BE2C (cell line): ENCODE data around the gene ESRRA.

Experiments used
- DNase-seq: peaks from one replicate; pipeline ENCODE4 v3.0.0-alpha.2; 2020
- H3K27me3 ChIP-seq: fragments of 250-450 bp; sonication (Bioruptor Pico); 2 replicates; pipeline ENCODE4 v1.5.1; 2020; ENCODE audit warnings: mild to moderate bottlenecking
- H3K36me3 ChIP-seq: fragments of 250-450 bp; sonication (Bioruptor Pico); 2 replicates; pipeline ENCODE4 v1.5.1; 2020; ENCODE audit warnings: mild to moderate bottlenecking
- H3K4me1 ChIP-seq: fragments of 250-450 bp; sonication (Bioruptor Pico); 2 replicates; pipeline ENCODE4 v1.5.1; 2020
- H3K4me3 ChIP-seq: 2 replicates; pipeline ENCODE4 v1.5.1; 2011; ENCODE audit warnings: low read depth, low read length
- H3K9me3 ChIP-seq: fragments of 250-450 bp; sonication (Bioruptor Pico); 2 replicates; pipeline ENCODE4 v1.5.1; 2020
- TF ChIP-seq, protein P1 (sequence below): IDR thresholded peaks from 2 replicates; pipeline ENCODE4 v1.5.1; 2012; ENCODE audit warnings: mild to moderate bottlenecking, low read depth, low read length

Gene ESRRA

DNA sequence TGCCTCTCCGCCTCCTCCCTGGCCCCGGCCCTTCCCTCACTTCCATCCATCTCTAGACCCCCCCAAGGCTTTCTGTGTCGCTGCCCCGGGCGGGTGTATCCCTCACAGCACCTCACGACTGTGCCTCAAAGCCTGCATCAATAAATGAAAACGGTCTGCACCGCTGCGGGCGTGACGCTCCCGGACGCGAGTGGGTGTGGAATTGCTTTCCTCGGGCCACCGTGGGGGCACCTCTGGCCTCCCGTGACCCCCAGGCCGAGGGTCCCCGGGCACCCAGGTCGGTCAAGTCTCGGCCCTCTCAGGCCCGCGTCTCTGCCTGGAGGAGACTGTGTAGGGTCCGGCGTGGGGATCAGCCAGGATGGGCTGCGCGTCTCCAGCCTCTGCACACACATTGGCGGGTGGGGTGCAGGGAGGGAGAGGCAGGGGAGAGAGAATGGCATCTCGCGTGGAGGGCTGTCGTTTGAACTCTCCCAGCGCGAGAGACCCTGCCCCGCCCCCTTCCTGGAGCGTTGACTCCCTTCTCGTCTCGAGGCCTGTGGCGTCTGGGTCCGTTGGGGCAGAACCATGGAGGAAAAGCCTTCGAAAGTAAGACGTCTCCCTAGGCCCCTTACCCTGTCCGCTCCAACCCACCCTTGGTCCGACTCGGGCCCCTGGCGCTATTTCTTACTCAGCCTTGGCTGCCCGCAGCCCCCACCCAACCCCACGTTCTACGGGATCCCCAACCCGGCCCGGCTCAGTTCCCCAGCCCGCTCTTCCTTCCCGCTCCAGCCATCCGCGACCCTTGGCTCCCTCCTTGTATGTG is 5.3 kb upstream of the ESRRA start, which contains the start of gene CATSPERZ:
Gene CATSPERZ, plus strand, starts transcription at position 512 of the 802 bp plus-strand sequence. Its CDS starts 53 bp downstream, at position 565.
- TF ChIP-seq, protein P1, sequence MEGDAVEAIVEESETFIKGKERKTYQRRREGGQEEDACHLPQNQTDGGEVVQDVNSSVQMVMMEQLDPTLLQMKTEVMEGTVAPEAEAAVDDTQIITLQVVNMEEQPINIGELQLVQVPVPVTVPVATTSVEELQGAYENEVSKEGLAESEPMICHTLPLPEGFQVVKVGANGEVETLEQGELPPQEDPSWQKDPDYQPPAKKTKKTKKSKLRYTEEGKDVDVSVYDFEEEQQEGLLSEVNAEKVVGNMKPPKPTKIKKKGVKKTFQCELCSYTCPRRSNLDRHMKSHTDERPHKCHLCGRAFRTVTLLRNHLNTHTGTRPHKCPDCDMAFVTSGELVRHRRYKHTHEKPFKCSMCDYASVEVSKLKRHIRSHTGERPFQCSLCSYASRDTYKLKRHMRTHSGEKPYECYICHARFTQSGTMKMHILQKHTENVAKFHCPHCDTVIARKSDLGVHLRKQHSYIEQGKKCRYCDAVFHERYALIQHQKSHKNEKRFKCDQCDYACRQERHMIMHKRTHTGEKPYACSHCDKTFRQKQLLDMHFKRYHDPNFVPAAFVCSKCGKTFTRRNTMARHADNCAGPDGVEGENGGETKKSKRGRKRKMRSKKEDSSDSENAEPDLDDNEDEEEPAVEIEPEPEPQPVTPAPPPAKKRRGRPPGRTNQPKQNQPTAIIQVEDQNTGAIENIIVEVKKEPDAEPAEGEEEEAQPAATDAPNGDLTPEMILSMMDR: no peak
- DNase-seq: no peak
- Histone ChIP-seq H3K4me1 (no peaks in the 10 kb centered on the region), H3K27me3 (peaks cover 41% of the 10 kb centered on the region), H3K9me3 (no peaks in the 10 kb centered on the region), H3K36me3 (no peaks in the 10 kb centered on the region), H3K4me3 (peak within 1 kb of the TSS; percentile 34)

GRCh38 chr11:64303109-64304031 is 2.0 kb upstream of the ESRRA start:
- Histone ChIP-seq H3K4me3 (no peak overlapping the region), H3K4me1 (no peaks in the 10 kb centered on the region), H3K36me3 (no peaks in the 10 kb centered on the region), H3K9me3 (no peaks in the 10 kb centered on the region), H3K27me3 (peaks cover 24% of the 10 kb centered on the region)
- DNase-seq: no peak
- TF ChIP-seq, protein P1: no peak

DNA sequence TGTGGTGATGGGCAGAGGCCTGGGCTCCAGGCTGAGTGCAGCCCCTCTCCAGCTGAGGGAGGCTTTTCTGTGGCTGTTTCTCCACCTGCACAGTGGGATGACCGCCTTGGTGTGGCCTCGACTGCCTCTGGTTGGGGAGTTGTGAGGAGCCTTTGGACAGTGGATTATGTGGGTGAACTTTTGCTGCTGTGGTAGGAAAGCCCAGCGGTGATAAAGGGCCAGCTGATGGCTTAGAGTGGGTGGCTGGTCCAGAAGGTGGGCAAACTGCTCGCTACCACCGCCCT is 1.4 kb upstream of the ESRRA start:
- Histone ChIP-seq H3K4me3 (no peak overlapping the region), H3K36me3 (no peaks in the 10 kb centered on the region), H3K4me1 (no peaks in the 10 kb centered on the region), H3K27me3 (peaks cover 20% of the 10 kb centered on the region), H3K9me3 (no peaks in the 10 kb centered on the region)
- TF ChIP-seq, protein P1: no peak
- DNase-seq: no peak

DNA sequence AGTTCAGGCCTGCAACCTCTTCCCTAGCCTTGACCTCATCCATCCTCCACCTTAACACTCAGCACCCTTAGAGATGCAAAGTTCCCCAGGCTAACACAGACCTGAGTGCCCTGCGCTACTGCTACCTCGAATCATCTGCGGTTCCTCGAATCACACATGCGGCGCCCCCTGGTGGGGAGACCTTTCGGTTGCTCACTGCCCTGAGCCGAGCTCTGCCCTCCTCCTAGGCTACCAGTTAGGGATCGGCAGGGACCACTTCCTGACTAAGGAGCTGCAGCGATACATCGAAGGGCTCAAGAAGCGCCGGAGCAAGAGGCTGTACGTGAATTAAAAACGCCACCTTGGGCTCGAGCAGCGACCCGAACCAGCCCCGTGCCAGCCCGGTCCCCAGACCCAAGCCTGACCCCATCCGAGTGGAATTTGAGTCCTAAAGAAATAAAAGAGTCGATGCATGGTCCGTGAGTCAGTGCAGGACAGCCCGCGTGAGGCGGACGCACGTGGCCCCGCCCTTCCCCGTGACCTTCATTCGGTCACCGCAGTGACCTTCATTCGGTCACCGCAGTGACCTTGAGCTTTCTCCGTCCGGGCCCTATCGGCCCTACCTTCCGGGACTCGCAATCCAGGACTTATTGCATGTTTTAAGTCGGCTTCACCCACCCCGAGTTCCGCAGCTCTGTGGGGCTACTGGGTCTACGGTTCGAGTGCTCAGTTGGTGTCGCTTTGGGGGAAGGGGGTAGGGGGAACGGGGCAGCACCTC is 830 bp upstream of the ESRRA start:
- H3K36me3 ChIP-seq: no peaks in the 10 kb centered on the region
- no peaks in the 10 kb centered on the region for H3K4me1 ChIP-seq
- peaks cover 14% of the 10 kb centered on the region for H3K27me3 ChIP-seq
- TF ChIP-seq, protein P1: peak; percentile 77
- no peaks in the 10 kb centered on the region for H3K9me3 ChIP-seq
- H3K4me3 ChIP-seq: peak overlapping the region; percentile 59
- DNase-seq: peak; percentile 89

DNA sequence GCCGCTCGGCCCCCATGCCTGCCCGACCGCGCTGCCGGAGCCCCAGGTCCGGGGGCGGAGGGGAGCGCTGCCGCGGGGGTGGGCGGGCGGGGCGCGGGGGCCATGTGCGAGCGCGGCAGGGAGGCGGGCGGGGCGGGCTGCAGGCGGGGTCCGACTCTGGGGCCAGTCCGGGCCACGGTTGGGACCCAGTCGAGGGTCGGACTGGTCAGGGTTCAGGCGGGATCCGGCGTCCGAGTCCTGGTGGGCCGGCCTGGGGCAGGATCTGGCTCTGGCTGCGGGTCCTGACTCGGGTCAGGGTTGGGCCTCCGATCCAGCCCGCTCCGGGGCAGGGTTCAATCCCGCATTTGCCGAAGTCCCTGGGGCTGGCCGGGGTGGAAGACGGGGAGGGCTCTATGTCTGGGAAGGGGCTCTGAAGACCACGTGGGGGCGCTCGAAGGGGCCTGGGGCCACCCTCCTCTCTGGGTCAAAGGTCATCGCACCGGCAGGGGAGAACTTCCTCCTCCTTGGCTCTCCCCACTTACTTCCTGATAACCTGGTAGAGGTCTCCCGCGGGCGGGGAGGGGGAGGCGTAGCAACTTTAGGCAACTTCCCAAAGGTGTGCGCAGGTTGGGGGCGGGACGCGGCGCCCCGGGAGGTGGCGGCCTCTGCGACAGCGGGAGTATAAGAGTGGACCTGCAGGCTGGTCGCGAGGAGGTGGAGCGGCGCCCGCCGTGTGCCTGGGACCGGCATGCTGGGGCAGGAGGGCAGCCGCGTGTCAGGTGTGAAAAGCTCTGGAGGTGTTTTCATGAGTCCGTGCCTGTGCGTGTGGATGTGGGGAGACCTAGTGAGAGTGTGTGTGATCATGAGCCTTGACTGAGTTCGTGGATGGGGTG is 603 bp downstream of the ESRRA start:
- DNase-seq: peak; percentile 52

More for the DNA sequence above, 603 bp downstream of the ESRRA start:
- TF ChIP-seq, protein P1: 0 out of 2 replicates have a peak, but pooled peaks have one; percentile 13
- peak overlapping the region; percentile 69 for H3K4me3 ChIP-seq
- H3K4me1 ChIP-seq: no peaks in the 10 kb centered on the region
- H3K36me3 ChIP-seq: no peaks in the 10 kb centered on the region
- peaks cover under 1% of the 10 kb centered on the region; the same call in 1 of the 2 replicates for H3K27me3 ChIP-seq
- H3K9me3 ChIP-seq: no peaks in the 10 kb centered on the region
